ENCODE data around the gene MSI1. TPM values are rescaled to one million over a fixed set of nuclear protein-coding genes. Genes with fewer than 3 reads are reported as not detected.

Gene MSI1
- total and polyA plus RNA-seq, 2 experiments from 2014 or later, result 12.8 to 16.9 TPM

DNA sequence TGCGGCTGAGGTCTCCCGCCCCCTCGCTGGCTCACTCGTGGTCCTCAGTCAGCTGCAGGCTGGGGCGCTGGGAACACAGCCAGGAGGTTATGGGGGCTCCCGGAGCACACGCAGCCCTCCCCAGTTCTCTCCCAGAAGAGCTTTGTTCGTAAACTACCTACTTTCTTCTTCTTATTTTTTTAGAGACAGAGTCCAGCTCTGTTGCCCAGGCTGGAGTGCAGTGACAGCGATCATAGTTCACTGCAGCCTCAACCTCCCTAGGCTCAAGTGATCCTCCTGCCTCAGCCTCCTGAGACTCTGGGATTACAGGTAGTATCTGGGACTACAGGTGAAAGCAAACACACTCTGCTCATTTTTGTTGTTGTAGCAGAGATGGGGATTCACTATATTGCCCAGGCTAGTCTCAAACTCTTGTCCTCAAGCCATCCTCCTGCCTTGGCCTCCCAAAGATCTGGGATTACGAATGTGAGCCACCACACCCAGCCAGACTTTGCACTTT lies 25.9 kb downstream of the MSI1 start (continued):
- TF ChIP-seq, protein P1, sequence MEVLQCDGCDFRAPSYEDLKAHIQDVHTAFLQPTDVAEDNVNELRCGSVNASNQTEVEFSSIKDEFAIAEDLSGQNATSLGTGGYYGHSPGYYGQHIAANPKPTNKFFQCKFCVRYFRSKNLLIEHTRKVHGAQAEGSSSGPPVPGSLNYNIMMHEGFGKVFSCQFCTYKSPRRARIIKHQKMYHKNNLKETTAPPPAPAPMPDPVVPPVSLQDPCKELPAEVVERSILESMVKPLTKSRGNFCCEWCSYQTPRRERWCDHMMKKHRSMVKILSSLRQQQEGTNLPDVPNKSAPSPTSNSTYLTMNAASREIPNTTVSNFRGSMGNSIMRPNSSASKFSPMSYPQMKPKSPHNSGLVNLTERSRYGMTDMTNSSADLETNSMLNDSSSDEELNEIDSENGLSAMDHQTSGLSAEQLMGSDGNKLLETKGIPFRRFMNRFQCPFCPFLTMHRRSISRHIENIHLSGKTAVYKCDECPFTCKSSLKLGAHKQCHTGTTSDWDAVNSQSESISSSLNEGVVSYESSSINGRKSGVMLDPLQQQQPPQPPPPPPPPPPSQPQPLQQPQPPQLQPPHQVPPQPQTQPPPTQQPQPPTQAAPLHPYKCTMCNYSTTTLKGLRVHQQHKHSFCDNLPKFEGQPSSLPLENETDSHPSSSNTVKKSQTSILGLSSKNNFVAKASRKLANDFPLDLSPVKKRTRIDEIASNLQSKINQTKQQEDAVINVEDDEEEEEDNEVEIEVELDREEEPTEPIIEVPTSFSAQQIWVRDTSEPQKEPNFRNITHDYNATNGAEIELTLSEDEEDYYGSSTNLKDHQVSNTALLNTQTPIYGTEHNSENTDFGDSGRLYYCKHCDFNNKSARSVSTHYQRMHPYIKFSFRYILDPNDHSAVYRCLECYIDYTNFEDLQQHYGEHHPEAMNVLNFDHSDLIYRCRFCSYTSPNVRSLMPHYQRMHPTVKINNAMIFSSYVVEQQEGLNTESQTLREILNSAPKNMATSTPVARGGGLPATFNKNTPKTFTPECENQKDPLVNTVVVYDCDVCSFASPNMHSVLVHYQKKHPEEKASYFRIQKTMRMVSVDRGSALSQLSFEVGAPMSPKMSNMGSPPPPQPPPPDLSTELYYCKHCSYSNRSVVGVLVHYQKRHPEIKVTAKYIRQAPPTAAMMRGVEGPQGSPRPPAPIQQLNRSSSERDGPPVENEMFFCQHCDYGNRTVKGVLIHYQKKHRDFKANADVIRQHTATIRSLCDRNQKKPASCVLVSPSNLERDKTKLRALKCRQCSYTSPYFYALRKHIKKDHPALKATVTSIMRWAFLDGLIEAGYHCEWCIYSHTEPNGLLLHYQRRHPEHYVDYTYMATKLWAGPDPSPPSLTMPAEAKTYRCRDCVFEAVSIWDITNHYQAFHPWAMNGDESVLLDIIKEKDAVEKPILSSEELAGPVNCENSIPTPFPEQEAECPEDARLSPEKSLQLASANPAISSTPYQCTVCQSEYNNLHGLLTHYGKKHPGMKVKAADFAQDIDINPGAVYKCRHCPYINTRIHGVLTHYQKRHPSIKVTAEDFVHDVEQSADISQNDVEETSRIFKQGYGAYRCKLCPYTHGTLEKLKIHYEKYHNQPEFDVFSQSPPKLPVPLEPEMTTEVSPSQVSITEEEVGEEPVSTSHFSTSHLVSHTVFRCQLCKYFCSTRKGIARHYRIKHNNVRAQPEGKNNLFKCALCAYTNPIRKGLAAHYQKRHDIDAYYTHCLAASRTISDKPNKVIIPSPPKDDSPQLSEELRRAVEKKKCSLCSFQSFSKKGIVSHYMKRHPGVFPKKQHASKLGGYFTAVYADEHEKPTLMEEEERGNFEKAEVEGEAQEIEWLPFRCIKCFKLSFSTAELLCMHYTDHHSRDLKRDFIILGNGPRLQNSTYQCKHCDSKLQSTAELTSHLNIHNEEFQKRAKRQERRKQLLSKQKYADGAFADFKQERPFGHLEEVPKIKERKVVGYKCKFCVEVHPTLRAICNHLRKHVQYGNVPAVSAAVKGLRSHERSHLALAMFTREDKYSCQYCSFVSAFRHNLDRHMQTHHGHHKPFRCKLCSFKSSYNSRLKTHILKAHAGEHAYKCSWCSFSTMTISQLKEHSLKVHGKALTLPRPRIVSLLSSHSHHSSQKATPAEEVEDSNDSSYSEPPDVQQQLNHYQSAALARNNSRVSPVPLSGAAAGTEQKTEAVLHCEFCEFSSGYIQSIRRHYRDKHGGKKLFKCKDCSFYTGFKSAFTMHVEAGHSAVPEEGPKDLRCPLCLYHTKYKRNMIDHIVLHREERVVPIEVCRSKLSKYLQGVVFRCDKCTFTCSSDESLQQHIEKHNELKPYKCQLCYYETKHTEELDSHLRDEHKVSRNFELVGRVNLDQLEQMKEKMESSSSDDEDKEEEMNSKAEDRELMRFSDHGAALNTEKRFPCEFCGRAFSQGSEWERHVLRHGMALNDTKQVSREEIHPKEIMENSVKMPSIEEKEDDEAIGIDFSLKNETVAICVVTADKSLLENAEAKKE (CRISPR knock-in tag; IDR thresholded peaks at IDR 0.05), result no peak
- TF ChIP-seq EZH2phosphoT487 (IDR thresholded peaks at IDR 0.05; ENCODE audit: unreplicated experiment) (no peak), STAT1 (IDR thresholded peaks at IDR 0.05; ENCODE audit: unreplicated experiment) (no peak), ZNF331 (CRISPR knock-in tag; IDR thresholded peaks at IDR 0.05; ENCODE audit: low read depth) (no peak), ZNF114 (CRISPR knock-in tag; IDR thresholded peaks at IDR 0.05) (no peak)
- TF ChIP-seq, protein P2, sequence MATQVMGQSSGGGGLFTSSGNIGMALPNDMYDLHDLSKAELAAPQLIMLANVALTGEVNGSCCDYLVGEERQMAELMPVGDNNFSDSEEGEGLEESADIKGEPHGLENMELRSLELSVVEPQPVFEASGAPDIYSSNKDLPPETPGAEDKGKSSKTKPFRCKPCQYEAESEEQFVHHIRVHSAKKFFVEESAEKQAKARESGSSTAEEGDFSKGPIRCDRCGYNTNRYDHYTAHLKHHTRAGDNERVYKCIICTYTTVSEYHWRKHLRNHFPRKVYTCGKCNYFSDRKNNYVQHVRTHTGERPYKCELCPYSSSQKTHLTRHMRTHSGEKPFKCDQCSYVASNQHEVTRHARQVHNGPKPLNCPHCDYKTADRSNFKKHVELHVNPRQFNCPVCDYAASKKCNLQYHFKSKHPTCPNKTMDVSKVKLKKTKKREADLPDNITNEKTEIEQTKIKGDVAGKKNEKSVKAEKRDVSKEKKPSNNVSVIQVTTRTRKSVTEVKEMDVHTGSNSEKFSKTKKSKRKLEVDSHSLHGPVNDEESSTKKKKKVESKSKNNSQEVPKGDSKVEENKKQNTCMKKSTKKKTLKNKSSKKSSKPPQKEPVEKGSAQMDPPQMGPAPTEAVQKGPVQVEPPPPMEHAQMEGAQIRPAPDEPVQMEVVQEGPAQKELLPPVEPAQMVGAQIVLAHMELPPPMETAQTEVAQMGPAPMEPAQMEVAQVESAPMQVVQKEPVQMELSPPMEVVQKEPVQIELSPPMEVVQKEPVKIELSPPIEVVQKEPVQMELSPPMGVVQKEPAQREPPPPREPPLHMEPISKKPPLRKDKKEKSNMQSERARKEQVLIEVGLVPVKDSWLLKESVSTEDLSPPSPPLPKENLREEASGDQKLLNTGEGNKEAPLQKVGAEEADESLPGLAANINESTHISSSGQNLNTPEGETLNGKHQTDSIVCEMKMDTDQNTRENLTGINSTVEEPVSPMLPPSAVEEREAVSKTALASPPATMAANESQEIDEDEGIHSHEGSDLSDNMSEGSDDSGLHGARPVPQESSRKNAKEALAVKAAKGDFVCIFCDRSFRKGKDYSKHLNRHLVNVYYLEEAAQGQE (IDR thresholded peaks at IDR 0.05; ENCODE audit: unreplicated experiment), result no peak
